ENCODE results near the gene SPATS2L. TPM values are rescaled to one million over a fixed set of nuclear protein-coding genes. Genes with fewer than 3 reads are reported as not detected.

Gene SPATS2L
- total RNA-seq, 1 donor from 2014 or later = 97.8 TPM

DNA sequence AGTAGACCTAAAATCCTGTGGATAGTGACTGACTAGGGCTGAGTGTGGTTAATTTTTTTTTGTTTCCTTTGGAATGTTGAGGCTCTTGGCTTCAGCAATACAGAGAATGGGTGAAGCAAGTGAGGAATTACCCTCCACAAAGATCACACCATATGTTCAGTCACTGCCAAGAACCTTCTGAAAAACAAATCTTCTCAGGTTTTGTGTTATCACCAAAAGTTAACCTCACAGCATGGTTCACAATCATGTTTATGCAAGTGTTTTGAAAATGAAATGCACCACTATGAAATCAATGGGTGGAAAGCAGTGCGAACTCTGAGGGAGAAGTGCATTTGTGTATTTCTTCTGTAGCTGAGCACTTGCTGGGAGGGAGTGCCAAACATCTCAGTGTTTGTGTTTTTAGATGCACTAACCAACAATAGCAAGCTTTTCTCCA, 44.4 kb downstream of the SPATS2L start:
- no peak for DNase-seq (ENCODE audit: extremely low spot score, unreplicated experiment)
- Mint-ChIP-seq H3K4me3 (no peak overlapping the region), H3K27ac (peak overlapping the region; percentile 68), H3K36me3 (peaks cover 20% of the 10 kb centered on the region), H3K27me3 (no peaks in the 10 kb centered on the region), H3K4me1 (ENCODE audit: unreplicated experiment) (peaks cover 46% of the 10 kb centered on the region), H3K9me3 (no peaks in the 10 kb centered on the region)
- TF ChIP-seq, protein P1, sequence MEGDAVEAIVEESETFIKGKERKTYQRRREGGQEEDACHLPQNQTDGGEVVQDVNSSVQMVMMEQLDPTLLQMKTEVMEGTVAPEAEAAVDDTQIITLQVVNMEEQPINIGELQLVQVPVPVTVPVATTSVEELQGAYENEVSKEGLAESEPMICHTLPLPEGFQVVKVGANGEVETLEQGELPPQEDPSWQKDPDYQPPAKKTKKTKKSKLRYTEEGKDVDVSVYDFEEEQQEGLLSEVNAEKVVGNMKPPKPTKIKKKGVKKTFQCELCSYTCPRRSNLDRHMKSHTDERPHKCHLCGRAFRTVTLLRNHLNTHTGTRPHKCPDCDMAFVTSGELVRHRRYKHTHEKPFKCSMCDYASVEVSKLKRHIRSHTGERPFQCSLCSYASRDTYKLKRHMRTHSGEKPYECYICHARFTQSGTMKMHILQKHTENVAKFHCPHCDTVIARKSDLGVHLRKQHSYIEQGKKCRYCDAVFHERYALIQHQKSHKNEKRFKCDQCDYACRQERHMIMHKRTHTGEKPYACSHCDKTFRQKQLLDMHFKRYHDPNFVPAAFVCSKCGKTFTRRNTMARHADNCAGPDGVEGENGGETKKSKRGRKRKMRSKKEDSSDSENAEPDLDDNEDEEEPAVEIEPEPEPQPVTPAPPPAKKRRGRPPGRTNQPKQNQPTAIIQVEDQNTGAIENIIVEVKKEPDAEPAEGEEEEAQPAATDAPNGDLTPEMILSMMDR (conservative IDR thresholded peaks at IDR 0.05) = no peak

DNA sequence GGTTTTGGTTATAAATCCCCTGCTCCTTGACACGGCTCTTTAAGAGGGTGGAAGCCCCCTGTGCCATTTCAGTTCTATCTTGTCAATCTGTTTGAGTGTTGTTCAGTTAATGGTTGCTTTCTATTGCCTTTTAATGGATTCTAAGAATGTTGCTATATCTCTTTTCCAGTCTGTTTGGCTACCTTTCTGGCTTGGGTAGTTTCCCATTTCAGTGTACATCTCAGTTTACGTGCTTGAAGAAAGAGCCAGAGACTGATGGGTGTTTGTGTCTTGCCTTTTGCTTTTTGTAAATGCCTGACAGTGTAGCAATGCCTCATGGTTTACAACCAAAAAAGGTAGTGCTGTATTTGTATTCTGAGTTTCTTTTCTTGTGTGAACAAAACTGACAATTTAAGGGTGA, 45.3 kb downstream of the SPATS2L start:
- Mint-ChIP-seq H3K4me1 (ENCODE audit: unreplicated experiment) (peaks cover 46% of the 10 kb centered on the region), H3K27ac (peak overlapping the region; percentile 89), H3K9me3 (no peaks in the 10 kb centered on the region), H3K36me3 (peaks cover 12% of the 10 kb centered on the region), H3K27me3 (no peaks in the 10 kb centered on the region), H3K4me3 (peak overlapping the region; percentile 35)
- TF ChIP-seq, protein P1 (conservative IDR thresholded peaks at IDR 0.05) = no peak
- no peak for DNase-seq (ENCODE audit: extremely low spot score, unreplicated experiment)

DNA sequence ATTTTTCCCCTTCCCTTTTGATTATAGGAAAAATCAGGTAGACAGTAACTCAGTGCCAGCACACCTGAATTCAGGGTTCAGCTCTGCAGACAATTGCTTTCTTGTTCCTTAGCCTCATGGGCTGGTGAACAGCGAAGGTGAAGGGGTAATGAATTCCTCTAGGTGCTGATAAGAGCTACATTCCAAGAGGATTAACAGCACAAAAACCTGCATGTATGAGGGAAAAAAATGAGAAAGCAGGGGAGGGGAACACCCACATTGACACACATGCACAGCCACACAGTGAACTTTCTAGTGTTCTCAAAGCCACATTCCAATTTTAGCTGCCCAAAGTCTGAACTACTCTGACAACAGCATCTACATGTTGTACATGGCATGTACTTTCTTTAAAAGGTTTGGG, 46.1 kb downstream of the SPATS2L start:
- Mint-ChIP-seq H3K36me3 (peaks cover 8% of the 10 kb centered on the region), H3K27ac (peak overlapping the region; percentile 89), H3K4me1 (ENCODE audit: unreplicated experiment) (peaks cover 53% of the 10 kb centered on the region), H3K4me3 (peak overlapping the region; percentile 59), H3K9me3 (no peaks in the 10 kb centered on the region), H3K27me3 (no peaks in the 10 kb centered on the region)
- TF ChIP-seq, protein P1 (conservative IDR thresholded peaks at IDR 0.05) = no peak
- no peak for DNase-seq (ENCODE audit: extremely low spot score, unreplicated experiment)

DNA sequence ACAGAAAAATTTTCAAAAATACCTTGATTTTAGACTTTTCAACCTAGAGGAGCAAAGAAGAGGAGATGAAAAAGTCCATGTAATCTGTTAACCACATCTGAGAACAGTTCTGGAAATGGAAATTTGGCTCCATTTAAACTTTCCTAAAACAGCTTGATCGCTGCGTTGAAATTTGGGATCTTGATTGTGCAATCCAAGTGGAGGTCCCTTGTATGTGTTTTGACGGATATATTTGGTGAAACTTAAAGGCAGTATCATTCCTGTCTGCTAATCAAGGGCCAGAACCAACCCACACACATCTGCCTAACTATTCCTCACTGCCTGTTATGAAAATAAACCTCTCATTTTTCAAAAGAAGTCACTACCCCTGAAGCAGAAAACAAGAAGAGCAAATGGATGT, 46.6 kb downstream of the SPATS2L start:
- Mint-ChIP-seq H3K27ac (peak overlapping the region; percentile 89), H3K27me3 (no peaks in the 10 kb centered on the region), H3K4me1 (ENCODE audit: unreplicated experiment) (peaks cover 58% of the 10 kb centered on the region), H3K36me3 (peaks cover 8% of the 10 kb centered on the region), H3K9me3 (no peaks in the 10 kb centered on the region), H3K4me3 (peak overlapping the region; percentile 59)
- no peak for DNase-seq (ENCODE audit: extremely low spot score, unreplicated experiment)
- TF ChIP-seq, protein P1 (conservative IDR thresholded peaks at IDR 0.05) = no peak

DNA sequence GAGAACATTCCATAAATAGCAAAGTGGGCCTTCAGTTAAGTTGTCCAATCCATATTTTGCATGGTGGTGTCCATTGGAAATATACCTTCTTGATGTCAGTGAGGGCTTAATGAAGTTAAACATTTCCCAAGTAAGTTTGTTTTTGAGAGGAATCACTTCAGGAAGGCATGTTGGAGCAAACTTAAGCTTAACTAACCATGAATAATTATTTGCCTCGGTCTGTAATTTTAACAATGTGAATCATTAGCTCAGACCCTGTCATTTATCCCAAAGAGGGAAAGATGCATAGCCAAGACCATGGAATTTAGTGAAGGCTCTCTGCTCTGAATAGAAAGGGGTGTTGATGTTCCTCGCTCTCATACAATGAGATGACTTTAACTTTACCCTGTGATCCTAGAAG, 47.4 kb downstream of the SPATS2L start:
- Mint-ChIP-seq H3K36me3 (peaks cover 8% of the 10 kb centered on the region), H3K4me1 (ENCODE audit: unreplicated experiment) (peaks cover 61% of the 10 kb centered on the region)
- DNase-seq (ENCODE audit: extremely low spot score, unreplicated experiment) = no peak

More for the DNA sequence above, 47.4 kb downstream of the SPATS2L start:
- no peak overlapping the region for H3K4me3 Mint-ChIP-seq
- H3K9me3 Mint-ChIP-seq = no peaks in the 10 kb centered on the region
- H3K27ac Mint-ChIP-seq = no peak overlapping the region
- TF ChIP-seq, protein P1 (conservative IDR thresholded peaks at IDR 0.05) = no peak
- H3K27me3 Mint-ChIP-seq = no peaks in the 10 kb centered on the region
